Keratinocyte (primary cell): Measurements from ENCODE around the gene TDRD6. TPM values are rescaled to one million over a fixed set of nuclear protein-coding genes. Genes with fewer than 3 reads are reported as not detected.

ENCODE experiments used
- DNase-seq: peaks from one replicate; pipeline ENCODE4 v3.0.0-alpha.2; 2011; ENCODE audit warnings: low read depth, missing footprints, low spot score
- FAIRE-seq: peaks from 2 replicates; lab custom pipeline; 2011; peaks lifted over from hg19 to GRCh38; lab: Jason Lieb, UNC
- H2AFZ ChIP-seq: 2 replicates; pipeline ENCODE4 v1.6.0; 2012; ENCODE audit warnings: low read length, control low read depth, inconsistent platforms; ENCODE audit not compliant: control insufficient read depth
- H3K27ac ChIP-seq: 2 replicates; pipeline ENCODE4 v1.5.1; 2011; ENCODE audit warnings: low read length; ENCODE audit not compliant: control insufficient read depth, insufficient read depth
- H3K27me3 ChIP-seq: 3 replicates; pipeline ENCODE4 v1.6.0; 2011; ENCODE audit warnings: low read length; ENCODE audit not compliant: control insufficient read depth, insufficient read depth; ENCODE audit errors: extremely low read depth
- H3K36me3 ChIP-seq, 2 experiments: 2 replicates in 1 of 2; 3 replicates in 1 of 2; pipeline ENCODE4 v1.5.1; 2011; ENCODE audit warnings: low read length in 2 of 2, mild to moderate bottlenecking in 1 of 2; ENCODE audit not compliant: control insufficient read depth in 2 of 2, insufficient read depth in 2 of 2; ENCODE audit errors: extremely low read depth in 1 of 2
- H3K4me1 ChIP-seq: 3 replicates; pipeline ENCODE4 v1.5.1; 2011; ENCODE audit warnings: low read length; ENCODE audit not compliant: control insufficient read depth, insufficient read depth; ENCODE audit errors: extremely low read depth
- H3K4me2 ChIP-seq: 3 replicates; pipeline ENCODE4 v1.6.0; 2011; ENCODE audit warnings: low read depth, low read length; ENCODE audit not compliant: control insufficient read depth, insufficient read depth; ENCODE audit errors: extremely low read depth
- H3K4me3 ChIP-seq, 3 experiments: fragments of 200-600 bp in 1 of 3; sonication (generic) in 1 of 3; 2 replicates in 2 of 3; 3 replicates in 1 of 3; pipeline ENCODE4 v1.5.1; 2011 to 2016; ENCODE audit warnings: low read length in 3 of 3, mild to moderate bottlenecking in 3 of 3, control low read depth in 2 of 3, inconsistent platforms in 1 of 3, low read depth in 1 of 3, mixed read lengths in 1 of 3, mixed run types in 1 of 3, moderate library complexity in 1 of 3; ENCODE audit not compliant: control insufficient read depth in 2 of 3, insufficient read depth in 2 of 3; ENCODE audit errors: extremely low read depth in 1 of 3
- H3K79me2 ChIP-seq: 2 replicates; pipeline ENCODE4 v1.6.0; 2012; ENCODE audit warnings: low read length; ENCODE audit not compliant: control insufficient read depth, insufficient read depth
- H3K9ac ChIP-seq: 3 replicates; pipeline ENCODE4 v1.6.0; 2011; ENCODE audit warnings: low read length; ENCODE audit not compliant: control insufficient read depth, insufficient read depth; ENCODE audit errors: extremely low read depth
- H3K9me1 ChIP-seq: 3 replicates; pipeline ENCODE4 v1.6.0; 2011; ENCODE audit warnings: low read length; ENCODE audit not compliant: control insufficient read depth, insufficient read depth; ENCODE audit errors: extremely low read depth
- H3K9me3 ChIP-seq: 2 replicates; pipeline ENCODE4 v1.5.1; 2012; ENCODE audit warnings: low read depth, low read length; ENCODE audit not compliant: control insufficient read depth
- H4K20me1 ChIP-seq: 3 replicates; pipeline ENCODE4 v1.6.0; 2011; ENCODE audit warnings: low read length; ENCODE audit not compliant: control insufficient read depth, insufficient read depth; ENCODE audit errors: extremely low read depth
- CTCF ChIP-seq, 3 experiments: IDR thresholded peaks in 1 of 3; conservative IDR thresholded peaks in 1 of 3; optimal IDR thresholded peaks in 1 of 3; 2 replicates in 2 of 3; 3 replicates in 1 of 3; pipeline versions ENCODE3 to v1.5.1; 2011; ENCODE audit warnings: low read length in 3 of 3, mild to moderate bottlenecking in 3 of 3, moderate library complexity in 2 of 3, control low read depth in 1 of 3, inconsistent platforms in 1 of 3; ENCODE audit not compliant: insufficient read depth in 2 of 3; ENCODE audit errors: extremely low read depth in 1 of 3
- EZH2 ChIP-seq: IDR thresholded peaks from one replicate; pipeline ENCODE4 v1.6.1; 2012; ENCODE audit warnings: inconsistent platforms, mild to moderate bottlenecking, low read length, moderate library complexity
- dilution Hi-C: fragments of 300-500 bp; cut with MboI; formaldehyde crosslinking; loops from one replicate; pipeline ENCODE4 v1.7.0; 2020; ENCODE audit warnings: low sequenced_read_pairs; ENCODE audit not compliant: extremely low pct_ligation_motif_present
- polyA plus RNA-seq, 5 experiments: library from polyadenylated mRNA; depleted of rRNA in 3 of 5; stranded (reverse) in 3 of 5; stranded (forward) in 1 of 5; unstranded in 1 of 5; fragments of >200 nt; gene quantifications; 1 replicate in 1 of 5; 2 replicates in 3 of 5; 3 replicates in 1 of 5; pipeline versions ENCODE4 v1.2.1 to v1.2.3, GENCODE V29; 2011 to 2012; ENCODE audit warnings: missing spikeins in 2 of 5, low read depth in 1 of 5, low replicate concordance in 1 of 5

Gene TDRD6
- polyA plus RNA-seq, 1 donor (not counting 4 experiments of a cell fraction or from before 2014, with no cell fraction given) = 0.25 TPM

- Histone ChIP-seq H2AFZ (no peak overlapping the region), H3K36me3 (no peaks in the 10 kb centered on the region), H3K79me2 (no peaks in the 10 kb centered on the region), H3K9me1 (no peaks in the 10 kb centered on the region), H3K9ac (no peak overlapping the region), H3K27ac (no peak overlapping the region), H3K4me2 (no peak overlapping the region), H3K27me3 (no peaks in the 10 kb centered on the region), H3K9me3 (no peaks in the 10 kb centered on the region), H3K4me1 (no peaks in the 10 kb centered on the region), H3K4me3 (no peak overlapping the region), H4K20me1 (no peaks in the 10 kb centered on the region)
- no peak for DNase-seq
- FAIRE-seq = no peak
- TF ChIP-seq CTCF (optimal IDR thresholded peaks at IDR 0.05 in 1 of 3, IDR thresholded peaks at IDR 0.05 in 1 of 3, conservative IDR thresholded peaks at IDR 0.05 in 1 of 3; ENCODE audit: extremely low read depth in 1 of 3, insufficient read depth in 2 of 3, low read length in 3 of 3) (no peak), EZH2 (no peak)
- dilution Hi-C loops = no loop called here
These were observed 64.0 kb downstream of the TDRD6 start for GRCh38 chr6:46751658-46752057.

Other genes starting within 250 kb of the TDRD6 start
- gene RCAN2, start 196.4 kb upstream of the TDRD6 start, polyA plus RNA-seq = 0.02 to 0.04 TPM in 2 of 3 replicates, not detected in the other
- gene CYP39A1, start 35.1 kb upstream of the TDRD6 start, polyA plus RNA-seq = 0.77 to 1.6 TPM (median 1.5 TPM) in 3 replicates
- gene SLC25A27, start 34.9 kb upstream of the TDRD6 start, polyA plus RNA-seq = 2.7 to 11.5 TPM (median 10.4 TPM) in 3 replicates
- 2.3 to 5.7 TPM (median 4.8 TPM) in 3 replicates for gene PLA2G7, start 47.5 kb downstream of the TDRD6 start, polyA plus RNA-seq
- not detected in 3 replicates for gene ANKRD66, start 59.0 kb downstream of the TDRD6 start, polyA plus RNA-seq
- gene MEP1A, start 105.5 kb downstream of the TDRD6 start, polyA plus RNA-seq = 0.05 to 0.07 TPM (median 0.06 TPM) in 3 replicates
- gene ADGRF5, start 234.1 kb downstream of the TDRD6 start, polyA plus RNA-seq = 0.01 TPM in 1 of 3 replicates, not detected in the others